Stimulated activated CD8-positive, alpha-beta memory T cell treated with anti-CD3 and anti-CD28 coated beads, Interleukin-4, amount 100 ng/mL, for 1 hour (primary cell): ENCODE data around the gene EML4.
"Not testable (repeated sequence)": the region's sequence is repeated elsewhere in the genome, so short reads cannot be mapped to it uniquely, and the experiment has no call there.

Experiments used
- DNase-seq, 2 donors: peaks; one replicate each; pipeline ENCODE4 v3.0.0-alpha.2; 2020; ENCODE audit warnings: low read depth in 2 of 2, low spot score in 1 of 2

The EML4 gene

DNA sequence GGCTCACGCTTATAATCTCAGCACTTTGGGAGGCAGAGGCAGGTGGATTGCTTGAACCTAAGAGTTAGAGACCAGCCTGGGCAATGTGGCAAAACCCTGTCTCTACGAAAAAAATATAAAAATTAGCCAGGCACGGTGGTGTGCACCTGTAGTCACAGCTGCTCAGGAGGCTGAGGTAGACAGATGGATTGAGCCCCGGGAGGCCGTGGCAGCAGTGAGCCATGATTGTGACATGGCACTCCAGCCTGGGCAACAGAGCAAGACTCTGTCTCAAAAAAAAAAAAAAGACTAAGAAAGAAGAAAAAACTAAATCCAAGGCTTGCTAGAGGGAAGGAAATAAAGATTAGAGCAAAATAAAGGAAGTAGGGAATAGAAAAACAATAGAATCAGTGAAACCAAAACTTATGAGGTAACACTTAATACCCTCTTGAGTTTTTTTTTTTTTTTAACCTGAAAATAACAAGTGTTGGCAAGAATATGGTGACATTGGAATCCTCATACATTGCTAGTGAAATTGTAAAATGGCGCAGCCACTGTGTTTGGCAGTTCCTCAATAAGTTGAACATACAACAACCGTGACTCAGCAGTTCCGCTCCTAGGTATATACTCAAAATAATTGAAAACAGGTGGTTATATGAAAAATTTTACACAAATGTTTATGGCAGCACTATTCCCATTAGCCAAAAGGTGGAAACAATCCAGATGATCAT lies 85.2 kb downstream of the EML4 start:
- no peak for DNase-seq

- no peak for DNase-seq
Observed at GRCh38 chr2:42256505-42256904, 87.4 kb downstream of the EML4 start.

GRCh38 chr2:42261518-42262195 lies 92.5 kb downstream of the EML4 start:
- DNase-seq = no peak

DNA sequence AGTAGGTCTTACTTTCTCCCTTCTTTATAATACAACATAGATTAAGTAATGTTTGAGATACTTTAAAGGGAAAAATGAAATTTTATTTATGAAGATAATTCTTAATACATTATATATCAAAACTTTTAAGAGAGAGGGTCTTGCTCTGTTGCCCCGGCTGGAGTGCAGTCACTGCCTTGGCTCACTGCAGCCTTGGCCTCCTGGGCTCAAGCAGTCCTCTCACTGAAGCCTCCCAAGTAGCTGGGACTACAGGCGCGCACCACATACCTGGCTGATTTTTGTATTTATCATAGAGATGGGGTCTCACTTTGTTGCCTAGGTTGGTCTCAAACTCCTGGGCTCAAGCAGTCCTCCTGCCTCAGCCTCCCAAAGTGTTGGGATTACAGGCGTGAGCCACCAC lies 97.1 kb downstream of the EML4 start:
- DNase-seq = no peak

DNA sequence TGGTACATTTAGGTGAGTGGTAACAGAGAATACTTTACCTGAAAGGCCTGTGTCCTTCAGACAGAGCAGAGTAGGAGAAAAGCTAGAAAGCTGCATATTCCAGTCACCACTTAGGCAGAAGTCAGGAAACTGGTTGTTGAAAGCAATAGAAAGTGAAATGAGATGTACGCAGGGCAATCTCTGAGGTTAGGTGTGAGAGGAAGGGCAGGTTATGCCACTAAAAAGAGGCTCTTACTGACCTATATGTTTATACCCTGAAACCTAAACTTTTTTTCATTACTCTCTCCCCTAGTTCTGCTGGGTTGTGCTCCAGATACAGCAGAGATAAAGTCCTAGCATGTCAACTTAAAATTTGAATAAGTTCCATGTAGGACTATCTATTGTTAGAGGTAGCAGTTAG lies 98.4 kb downstream of the EML4 start:
- DNase-seq = no peak

GRCh38 chr2:42268528-42269151 lies 99.5 kb downstream of the EML4 start:
- no peak for DNase-seq

DNA sequence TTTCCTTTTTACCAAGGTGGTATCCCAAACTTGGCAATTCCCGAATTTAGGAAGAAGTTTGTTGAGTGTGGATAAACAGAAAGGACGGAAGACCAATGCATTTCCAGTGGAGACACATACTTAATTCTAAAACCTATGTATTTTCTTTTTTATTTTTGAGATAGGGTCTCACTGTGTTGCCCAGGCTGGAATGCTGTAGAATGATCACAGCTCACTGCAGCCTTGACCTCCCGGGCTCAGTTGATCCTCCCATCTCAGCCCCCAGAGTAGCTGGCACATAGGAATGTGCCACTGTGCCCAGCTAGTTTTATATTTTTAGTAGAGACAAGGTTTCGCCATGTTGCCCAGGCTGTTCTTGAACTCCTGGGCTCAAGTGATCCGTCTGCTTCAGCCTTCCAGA lies 101.6 kb downstream of the EML4 start:
- no peak for DNase-seq

DNA sequence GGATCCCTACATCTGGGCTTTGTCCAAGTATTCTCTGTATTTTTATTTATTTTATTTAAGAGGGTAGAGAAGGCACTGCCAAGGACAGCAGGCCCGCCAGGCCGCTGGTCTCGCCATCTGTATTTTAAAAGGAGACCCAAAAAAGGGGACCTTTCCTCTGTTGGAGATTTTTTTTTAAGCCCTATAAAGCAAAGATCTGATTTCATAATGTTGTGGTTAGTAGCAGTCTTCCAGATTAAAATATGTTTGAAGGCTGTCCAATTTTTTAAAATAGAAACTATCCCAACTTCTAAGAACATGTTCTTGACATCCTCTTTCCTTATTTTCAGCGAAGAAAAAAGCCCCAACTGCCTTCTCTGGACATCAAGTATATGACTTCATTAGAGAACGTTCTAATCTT lies 102.1 kb downstream of the EML4 start:
- not testable (repeated sequence) for DNase-seq

DNA sequence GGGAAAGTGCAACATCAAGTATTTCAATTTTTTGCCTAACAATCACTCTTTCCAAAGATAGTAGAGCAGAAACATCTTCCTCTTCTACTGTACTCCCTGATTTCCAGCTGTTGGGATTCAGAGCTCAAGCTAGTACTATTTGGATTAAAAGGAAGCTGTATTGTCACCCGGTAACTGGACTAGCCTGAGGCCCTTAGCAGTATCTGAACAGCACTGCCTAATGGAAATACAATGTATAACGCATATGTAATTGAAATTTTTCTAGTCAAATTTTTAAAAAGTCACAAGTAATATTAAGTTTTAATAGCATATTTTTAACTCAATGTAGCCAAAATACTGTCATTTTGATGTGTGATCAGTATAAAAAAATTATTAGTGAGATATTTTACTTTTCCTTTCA lies 105.7 kb downstream of the EML4 start:
- no peak for DNase-seq

- no peak for DNase-seq
Observed at GRCh38 chr2:42281416-42282081, 112.4 kb downstream of the EML4 start.

GRCh38 chr2:42284019-42284418 lies 114.9 kb downstream of the EML4 start:
- DNase-seq = no peak

DNA sequence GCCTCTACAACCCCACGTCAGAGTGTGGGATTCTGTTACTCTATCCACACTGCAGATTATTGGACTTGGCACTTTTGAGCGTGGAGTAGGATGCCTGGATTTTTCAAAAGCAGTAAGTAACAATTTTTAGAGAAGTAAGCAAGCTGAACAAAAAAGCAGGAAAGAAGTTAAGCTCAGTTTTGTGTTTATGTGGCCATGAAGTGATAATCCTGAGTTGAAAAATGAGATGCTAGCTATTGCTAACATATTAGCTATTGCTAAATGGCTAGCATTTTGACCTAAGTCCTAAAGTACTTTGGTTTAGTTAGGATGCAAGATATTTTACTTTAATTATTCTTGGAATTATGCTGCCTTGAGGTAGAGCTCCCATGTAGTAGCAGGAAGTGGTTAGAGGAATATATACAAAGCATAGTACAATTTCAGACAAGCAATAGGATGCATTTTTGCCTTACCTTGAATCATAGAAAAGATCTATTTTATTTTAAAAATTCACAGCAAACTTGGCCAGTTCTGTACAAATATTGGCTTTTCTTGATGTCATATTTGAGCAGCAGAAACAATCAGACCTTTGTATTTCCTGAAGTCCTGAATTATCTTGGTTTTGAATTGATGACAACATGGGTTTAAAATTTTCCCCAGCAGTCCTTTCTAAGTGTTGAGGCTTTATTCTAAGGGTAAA lies 117.3 kb downstream of the EML4 start:
- DNase-seq = no peak

DNA sequence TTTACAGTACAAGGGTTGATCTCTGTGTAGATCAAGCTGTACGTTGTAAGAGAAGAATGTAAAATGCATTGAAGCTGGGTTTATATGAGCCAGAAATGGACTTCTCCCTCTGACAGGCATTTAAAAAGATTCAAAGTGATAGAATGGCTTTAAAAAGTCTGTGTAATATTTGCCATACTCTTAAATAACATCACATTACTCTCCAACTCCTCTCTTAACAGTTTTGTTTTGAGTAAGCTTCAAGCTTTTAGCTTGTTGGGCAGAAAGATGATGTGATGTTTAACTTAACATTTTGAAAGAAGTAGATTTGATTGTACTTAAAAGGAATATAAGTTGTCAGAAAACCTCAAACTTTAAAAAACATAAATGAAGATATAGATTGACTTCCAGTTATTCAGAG lies 119.7 kb downstream of the EML4 start:
- DNase-seq = no peak

- DNase-seq = no peak
Observed at GRCh38 chr2:42289222-42289621, 120.1 kb downstream of the EML4 start.

- DNase-seq = no peak
Observed at GRCh38 chr2:42290005-42290404, 120.9 kb downstream of the EML4 start.

DNA sequence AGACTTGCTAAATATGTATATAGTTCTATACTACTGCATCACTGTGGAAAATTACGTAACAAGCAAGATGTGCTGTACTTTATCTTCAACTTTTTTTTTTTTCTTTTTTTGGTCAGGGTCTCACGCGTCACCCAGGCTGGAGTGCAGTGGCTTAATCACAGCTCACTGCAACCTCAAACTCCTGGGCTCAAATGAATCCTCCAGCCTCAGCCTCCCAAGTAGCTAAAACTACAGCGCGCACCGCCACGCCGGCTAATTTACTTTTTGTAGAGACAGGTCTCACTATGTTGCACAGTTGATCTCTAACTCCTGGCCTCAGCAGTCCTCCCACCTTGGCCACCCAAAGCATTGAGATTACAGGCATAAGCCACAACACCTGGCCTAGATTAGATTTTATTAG lies 123.9 kb downstream of the EML4 start:
- DNase-seq = no peak

GRCh38 chr2:42296226-42296625 lies 127.1 kb downstream of the EML4 start:
- DNase-seq = no peak

DNA sequence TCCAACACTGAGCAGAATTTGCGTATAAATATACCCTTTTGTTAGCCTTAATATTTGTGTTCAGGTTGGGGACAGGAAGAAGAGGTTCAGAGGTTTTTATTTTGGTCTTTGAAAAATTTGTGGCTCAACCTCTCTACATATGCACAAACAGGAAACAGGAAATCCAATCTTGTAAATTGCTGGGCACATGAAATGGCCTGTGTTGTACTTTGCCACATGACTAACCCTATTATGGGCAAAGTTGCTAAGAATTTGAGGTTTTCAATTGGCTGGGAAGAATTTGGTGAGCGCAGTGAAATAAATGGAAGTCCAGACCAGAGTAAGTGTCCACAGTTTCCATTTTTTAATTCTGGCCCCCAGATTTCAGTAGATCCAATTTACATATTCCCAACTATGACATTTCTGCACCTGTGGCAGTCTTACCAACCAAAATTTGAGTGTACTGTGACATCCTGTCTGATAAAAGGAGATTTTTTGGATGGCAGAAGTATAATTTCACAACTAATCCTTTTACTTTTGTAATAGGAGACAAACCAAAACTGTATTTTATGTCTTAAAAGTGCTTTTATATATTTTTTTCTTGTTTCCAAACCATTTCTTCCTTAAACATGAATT lies 128.3 kb downstream of the EML4 start:
- DNase-seq = no peak

- no peak for DNase-seq
Observed at GRCh38 chr2:42298132-42298531, 129.0 kb downstream of the EML4 start.

GRCh38 chr2:42298996-42299754 lies 130.0 kb downstream of the EML4 start:
- no peak for DNase-seq
